HG03432 (cell line): ENCODE results near the gene MAP1LC3C.
A peak's percentile ranks its signal among the peaks of the same experiment; 100 is the strongest.

Source experiments
- ATAC-seq: cut with Tn5 transposase; IDR thresholded peaks from one replicate; pipeline ENCODE4 v1.9.1; 2021; ENCODE audit warnings: mild to moderate bottlenecking, moderate library complexity; ENCODE audit not compliant: unreplicated experiment

Gene MAP1LC3C

DNA sequence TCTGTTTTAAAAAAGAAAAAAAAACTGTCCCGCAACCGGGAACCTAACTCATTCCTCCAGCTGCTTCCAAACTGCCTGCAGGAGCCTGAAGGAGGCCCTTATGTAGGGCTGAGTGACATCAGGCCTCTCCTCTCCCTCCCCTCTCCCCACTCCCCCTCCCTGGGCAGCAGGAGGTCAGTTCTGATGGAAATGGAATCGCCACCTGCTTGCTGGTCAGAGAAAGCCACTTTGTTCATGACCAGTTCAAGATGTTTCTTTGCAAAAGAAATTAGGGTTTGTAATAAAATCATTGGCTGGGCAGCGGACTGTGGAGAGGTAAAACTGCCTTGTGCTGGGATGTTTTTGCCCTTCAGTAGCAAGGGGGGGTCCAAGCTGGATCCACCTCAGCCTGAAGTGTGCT lies at the start of gene MAP1LC3C:
MAP1LC3C (minus strand) TSS at position 73 of the 400 bp plus-strand sequence. CDS start 90 bp downstream, outside the sequence.
- no peak for ATAC-seq

DNA sequence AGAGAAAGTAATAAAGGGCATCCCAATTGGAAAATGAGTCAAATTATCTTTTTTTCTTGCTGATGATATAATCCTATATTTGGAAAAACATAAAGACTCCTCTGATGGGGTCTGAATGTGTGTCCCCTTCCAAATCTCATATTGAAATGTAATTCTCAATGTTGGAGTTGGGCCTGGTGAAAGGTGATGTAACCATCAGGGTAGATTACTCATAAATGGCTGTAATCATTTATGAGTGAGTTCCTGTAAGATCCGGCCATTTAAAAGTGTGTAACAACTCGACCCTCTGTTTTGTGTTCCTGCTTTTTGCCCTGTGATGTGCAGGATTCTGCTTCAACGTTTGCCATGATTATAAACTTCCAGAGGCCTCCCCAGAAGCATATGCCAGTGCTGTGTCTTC lies 44.3 kb upstream of the MAP1LC3C start:
- no peak for ATAC-seq

DNA sequence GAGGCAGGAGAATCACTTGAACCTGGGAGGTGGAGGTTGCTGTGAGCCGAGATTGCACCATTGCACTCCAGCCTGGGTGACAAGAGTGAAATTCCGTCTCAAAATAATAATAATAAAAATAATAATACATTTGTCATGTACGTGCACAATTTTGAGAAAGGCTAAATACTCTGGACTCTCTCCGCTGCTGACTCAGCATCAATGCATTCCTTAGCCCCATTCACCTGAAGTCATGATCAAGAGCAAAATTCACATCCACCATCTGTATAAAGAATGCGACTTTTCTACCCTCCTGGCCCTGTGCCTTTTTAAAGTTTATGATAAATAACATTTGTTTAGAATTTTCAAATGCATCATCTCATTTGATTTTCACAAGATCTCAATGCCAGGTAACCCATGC lies 35.5 kb upstream of the MAP1LC3C start:
- no peak for ATAC-seq

DNA sequence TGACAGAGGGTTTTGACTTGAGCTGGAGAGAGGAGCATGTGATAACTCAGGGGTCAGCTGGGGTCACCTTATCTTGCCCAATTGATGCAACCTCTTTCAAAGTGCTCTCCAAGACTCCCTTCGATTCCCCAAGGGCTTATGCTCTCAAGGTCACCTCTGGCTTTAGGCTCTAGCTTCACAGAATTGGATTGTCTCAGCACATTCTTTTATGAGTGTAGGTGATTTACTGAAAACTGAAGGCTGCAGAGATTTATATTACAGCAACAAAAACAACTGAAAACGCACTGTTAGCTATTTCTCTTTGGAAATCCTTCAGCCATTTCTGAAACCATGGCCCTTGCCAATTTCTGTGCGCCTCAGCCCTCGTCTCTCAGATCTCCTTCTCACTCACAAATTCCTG lies 34.5 kb upstream of the MAP1LC3C start:
- no peak for ATAC-seq

DNA sequence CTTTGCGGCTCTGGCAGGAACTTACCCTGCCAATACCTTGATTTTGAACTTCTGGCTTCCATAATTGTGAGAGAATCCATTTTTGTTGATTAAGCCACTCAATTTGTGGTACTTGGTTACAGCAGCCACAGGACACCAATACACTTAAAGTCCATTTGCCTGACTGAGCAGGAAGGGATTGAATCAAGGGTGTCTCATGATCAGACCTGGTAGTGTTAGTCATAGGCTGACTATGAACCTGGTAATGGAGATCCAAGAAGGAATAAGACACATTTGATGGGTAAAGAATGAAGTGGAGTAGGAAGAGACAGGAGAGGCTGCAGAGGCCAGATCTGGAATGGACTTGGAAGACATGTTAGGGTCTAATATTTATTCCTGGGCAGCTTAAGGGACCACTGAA lies 31.2 kb upstream of the MAP1LC3C start:
- no peak for ATAC-seq

DNA sequence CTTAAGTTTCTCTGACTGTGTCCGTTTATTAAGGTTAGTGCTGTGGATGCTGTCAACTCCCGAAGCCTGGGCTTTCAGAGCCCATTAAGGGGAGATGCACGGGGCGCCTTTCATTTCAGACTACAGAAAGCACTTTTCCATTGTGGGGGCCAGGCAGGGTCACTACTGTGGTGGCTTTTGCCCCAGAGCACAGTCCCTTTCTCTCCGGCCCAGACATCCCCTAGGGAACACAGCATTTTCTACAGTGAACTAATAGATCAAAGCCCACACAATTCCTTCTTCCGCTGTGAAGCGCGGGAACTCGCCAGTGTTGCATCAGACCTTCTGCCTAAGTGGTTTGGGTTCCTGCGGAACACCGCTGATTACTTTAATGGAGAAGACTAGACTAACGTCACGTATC lies 26.8 kb upstream of the MAP1LC3C start:
- no peak for ATAC-seq

DNA sequence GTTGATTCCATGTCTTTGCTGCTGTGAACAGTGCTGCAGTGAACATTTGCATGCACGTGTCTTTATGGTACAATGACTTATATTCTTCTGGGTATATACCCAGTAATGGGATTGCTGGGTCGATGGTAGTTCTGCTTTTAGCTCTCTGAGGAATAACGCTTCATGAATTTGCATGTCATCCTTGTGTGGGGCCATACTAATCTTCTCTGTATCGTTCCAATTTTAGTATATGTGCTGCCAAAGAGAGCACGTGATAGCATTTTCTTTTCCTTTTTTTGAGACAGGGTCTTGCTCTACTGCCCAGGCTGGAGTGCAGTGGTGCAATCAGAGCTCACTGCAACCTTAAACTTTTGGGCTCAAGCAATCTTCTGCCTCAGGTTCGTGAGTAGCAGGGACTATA lies 24.9 kb upstream of the MAP1LC3C start:
- ATAC-seq = no peak

DNA sequence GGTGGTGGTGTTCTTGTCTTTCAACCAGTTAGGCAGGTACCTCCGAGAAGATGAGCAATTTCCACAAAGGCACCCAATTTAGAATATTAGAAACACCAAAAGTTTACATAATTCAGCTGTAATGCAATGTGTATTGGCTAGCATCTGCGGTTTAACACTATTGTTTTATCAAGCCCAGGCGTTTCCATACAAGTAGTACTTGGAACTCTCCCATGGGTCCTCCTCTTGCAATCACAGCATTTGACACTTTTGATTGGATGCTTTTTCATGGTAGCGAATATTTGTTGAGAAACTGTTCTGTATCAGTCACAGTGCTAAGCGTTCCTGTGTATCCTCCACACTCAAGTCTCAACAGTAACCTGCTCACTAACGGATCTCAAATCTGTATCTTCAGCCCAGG lies 20.1 kb upstream of the MAP1LC3C start:
- ATAC-seq = no peak

DNA sequence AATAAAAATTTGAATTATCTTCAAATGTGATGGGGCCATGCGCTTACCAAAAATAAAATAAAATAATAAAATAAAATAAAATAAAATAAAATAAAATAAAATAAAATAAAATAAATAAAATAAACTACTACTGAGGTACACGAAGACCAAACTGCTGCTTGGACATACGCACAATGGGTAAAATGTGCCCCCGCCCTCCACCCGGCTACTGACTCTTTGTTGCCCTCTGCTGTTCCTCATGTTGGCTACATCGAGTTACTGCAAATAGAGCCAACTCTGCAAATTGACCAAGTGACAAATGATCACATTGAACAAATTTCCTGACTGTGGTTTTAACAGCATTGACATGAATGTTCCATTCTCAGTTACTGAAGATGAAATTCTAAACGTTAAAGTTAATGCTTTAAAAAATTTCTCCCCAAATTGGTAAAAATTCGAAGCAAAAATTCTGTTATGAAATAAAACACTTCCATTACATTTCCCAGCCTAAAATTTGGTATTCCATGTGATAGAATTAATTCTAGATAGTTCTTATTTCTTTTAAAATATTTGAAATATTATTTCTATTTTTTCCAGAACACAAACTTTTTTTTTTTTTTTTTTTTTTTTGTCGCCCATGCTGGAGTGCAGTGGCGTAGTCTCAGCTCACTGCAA lies 18.8 kb upstream of the MAP1LC3C start:
- ATAC-seq = peak; percentile 86

DNA sequence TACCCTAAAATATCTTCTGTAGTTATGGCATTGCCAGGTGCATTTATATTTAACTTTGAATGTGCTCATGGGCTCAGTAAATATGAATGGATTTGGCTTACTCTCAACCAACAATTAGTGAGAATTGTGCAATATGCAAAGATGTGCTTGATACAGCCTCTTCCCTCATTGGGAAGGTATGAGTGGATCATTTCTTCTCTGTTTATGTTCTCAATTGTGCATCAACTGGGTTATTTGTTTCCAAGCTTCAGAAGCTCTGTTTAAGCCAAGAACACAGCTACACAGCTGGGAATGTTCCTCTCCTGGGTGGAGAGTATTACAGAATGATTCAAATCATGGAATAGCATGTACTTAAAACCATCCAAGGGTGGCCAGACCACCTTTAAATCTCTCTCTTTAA lies 17.6 kb upstream of the MAP1LC3C start:
- no peak for ATAC-seq

DNA sequence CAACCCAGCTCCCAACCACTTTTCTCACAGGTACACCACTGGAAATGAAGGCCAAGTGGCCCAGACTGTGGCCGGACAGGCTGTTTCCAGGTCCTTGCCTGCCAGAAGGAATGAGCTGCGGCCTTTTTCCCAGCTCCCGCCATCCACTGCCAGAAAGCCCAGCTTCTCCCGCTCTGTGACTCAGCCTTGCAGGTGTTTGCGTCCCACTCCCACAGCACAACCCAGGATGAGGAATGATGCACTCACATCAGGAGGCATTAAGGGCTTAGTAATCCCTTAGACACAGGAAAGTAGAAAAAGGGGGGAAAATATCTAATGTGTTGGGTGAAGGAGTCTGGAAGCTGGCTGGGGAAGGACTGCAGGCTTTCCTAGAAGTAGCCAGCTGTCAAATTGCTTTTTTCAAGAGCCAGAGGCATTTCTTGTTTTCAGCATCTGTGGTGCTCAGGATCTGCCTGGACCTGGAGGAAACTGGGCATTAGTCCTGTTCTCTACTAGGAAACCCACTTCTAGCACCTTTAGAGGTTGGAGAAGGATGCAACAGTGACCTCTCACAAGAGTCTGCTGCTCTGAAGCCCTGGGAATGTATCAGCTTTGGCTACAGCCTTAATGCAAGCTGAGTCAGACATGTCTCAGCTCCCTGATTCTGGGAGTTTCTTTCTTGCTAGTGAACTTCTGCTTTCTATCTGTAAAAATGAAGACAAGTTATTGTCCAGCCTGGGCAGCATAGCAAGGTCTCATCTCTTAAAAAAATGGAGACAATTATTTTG lies 13.2 kb upstream of the MAP1LC3C start:
- no peak for ATAC-seq

DNA sequence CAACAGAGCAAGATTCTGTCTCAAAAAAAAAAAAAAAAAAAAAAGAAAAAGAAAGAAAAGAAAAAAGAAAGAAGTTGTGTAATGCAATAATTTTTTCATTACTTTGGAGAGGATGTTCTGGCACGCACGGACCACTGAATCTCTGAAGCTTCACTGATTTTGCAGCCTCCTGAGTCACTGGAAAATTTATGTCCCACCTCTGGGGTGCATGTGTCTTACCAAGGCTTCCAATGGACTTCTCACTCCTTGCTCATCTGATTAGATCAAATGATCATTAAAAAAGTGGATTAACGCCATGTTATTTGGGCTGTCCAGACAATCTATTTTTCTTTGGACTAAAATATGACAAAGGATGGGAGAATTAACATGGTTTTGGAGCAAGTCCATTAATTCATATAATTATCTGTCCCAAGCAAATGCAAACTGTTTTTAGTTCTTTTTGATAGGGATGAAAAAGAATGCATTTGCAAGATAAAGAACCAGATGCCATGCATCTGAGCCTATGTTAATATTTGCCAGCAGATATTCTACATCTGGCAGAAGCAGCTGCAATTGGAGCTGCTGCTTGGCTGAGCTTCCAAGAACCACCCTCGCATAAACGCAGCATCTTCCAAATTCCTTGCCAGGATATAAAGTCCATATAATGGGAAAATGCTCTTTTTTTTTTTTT lies 10.1 kb upstream of the MAP1LC3C start:
- no peak for ATAC-seq

DNA sequence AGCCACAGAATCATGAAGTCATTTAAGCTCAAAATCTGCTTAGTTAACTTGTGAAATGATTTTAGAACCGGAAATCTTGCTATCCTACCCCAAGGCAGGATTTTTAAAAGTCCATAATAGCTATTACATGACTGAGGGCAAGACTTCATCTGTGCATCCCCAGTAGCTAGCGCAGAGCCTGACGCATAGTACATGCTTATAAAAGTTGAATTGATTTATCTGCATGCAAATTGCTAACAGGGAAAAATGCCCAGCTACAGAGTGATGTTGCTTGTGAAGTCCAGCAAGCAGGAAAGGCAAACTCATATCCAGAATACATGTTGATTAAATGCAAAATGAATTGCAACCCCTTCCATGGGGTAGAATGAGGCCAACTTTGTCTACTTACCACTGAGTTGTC lies 8.1 kb upstream of the MAP1LC3C start:
- ATAC-seq = no peak

DNA sequence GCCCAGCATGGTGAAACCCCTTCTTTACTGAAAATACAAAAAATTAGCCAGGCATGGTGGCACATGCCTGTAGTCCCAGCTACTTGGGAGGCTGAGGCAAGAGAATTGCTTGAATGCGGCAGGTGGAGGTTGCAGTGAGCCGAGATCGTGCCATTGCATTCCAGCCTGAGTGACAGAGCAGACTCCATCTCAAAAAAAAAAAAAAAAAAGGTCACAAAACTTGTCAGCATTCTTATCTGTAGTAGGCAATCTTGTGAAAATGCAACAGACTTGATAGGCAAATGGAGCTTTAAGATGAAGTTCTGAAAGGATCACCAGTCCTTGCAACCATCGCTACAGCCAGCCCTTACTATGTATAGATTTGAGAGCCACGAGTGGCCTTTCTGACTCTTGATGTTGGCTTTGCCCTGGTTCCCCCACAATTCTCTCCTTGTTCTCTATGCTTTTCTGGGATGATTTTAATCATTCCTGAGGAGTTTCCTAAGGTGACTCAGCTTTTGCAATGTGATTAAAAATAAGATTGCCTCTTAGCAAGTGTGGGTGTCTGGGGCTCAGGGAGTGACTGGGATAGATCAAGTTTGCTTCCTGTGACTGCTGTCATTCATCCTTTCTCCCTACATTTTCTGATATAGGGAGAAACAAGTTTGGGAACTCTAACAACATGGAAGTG lies 7.1 kb upstream of the MAP1LC3C start:
- no peak for ATAC-seq

DNA sequence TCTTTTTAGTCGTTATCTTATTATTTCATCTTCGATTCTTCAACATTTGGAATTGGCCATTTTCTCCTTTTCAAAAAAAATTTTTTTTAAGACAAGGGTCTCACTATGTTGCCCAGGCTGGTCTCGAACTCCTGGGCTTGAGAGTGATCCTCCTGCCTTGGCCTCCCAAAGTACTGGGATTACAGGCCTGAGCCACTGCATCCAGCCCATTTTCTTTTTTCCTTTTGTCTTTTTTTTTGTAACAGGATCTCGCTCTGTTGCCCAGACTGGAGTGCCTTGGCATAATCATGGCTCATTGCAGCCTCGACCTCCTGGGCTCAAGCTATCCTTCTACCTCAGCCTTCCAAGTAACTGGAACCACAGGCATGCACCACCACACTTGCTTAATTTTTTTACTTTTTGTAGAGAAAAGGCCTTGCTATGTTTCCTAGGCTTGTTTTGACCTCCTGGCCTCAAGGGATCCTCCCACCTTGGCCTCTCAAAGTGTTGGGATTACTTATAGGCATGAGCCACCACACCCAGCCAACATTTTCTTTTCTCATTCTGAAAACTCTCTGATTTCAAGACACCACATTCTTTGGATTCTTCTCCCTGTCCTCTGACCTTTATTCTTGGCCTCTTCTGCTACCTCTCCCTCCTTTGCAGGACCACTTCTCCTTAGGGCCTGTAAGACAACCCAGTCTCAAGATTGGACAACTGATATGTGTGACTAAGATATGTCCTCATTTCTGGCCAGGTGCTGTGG lies 6.0 kb upstream of the MAP1LC3C start:
- no peak for ATAC-seq

DNA sequence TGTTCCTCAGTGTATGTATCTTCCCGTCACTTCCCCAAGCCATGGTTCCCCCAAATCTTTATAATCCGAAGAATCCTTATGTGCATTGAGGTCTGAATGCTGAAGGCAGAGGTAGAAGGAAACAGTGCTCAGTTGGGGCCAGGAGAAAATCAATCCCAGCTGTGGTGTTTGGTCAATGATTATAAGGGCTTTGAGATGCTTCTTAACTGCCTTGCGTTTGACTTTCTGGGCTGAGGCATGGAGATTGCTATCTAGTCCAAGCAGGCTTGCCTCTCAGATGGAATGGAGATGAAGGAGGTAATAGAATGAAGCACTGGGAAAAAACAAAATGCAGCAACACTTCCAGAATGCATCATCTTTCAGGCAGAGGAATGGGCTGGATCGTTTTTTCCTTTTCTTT lies 3.6 kb upstream of the MAP1LC3C start:
- no peak for ATAC-seq

DNA sequence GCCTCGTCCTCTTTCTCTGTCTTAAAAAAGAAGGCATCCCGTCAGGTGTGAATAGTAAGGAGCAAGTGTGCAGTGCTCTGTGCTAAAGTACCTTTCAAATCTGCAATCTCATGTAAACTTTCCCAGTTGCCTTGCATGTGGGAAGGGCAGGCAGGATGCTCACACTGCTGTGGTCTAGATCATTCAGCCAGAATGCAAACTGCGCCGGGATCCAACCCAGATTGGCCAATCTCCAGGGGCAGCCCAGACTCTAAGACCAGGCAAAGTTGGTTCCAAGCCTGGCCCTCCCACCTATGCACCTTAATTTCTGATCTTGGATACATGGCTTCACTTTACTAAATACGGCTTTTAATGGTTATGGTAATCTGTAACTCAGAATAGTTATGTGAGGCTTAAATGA lies 3.2 kb upstream of the MAP1LC3C start:
- ATAC-seq = no peak

DNA sequence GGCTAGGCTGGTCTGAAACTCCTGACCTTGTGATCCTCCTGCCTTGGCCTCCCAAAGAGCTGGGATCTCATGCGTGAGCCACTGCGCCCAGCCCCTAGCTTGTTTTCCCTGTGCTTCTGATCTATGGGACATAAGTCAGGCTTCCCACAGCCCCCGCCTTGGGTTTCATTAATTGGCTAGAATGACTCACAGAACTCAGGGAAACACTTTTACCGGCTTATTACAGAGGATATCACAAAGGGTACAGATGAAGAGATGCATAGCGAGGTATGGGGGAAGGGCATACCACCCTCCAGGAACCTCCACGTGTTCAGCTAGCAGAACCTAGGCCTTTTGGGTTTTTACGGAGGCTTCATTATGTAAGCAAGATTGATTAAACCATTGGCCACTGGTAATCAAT lies 1.5 kb upstream of the MAP1LC3C start:
- ATAC-seq = no peak

DNA sequence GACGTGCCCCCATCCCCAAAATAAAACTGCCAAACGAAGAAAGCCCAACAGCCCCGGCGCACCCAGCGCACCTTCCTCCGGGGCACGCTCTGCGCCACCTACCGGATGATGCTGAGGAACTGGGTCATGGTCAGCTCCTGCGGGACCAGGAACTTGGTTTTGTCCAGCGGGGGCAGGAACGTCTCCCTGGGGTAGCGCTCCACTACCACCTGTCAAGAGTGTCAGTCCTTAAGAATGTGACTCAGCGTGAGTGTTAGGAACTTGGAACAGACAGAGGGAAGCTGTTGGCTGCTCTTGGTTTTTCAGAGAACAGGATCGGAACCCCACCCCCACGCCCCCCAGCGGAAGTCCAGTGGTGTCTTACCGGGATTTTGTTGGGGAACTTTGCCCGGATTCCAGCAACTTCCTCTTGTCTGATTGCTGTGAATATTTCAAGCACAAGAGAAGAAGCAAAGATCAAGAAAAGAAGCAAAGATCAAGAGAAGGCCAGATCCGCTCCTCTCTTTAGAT lies 431 bp downstream of the MAP1LC3C start:
- ATAC-seq = peak; percentile 82

DNA sequence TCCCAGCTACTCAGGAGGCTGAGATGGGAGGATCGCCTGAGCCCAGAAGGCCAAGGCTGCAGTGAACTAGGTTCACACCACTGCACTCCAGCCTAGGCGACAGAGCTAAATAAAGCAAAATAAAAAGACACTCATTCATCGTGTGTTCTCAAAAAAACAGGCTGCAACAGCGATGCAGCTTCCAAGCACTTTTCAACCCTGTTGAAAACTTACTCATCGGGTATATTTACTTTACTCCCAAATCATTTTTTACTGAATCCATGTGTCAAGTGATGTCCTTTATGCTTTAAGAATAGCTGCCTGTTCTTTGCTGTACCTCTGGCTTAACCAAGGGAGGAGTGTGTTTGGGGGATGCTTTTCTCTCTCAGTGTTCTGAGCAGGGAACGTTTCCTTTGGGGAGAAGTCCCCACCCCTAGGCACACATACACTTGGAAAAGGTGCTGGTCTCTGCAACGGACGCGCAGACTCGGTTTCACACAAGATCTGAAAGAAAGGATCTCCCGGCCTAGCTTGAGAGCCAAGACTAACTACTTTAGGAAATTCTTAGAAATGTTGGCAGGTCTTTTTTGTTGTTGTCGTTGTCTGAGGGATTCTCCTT lies 1.4 kb downstream of the MAP1LC3C start:
- ATAC-seq = no peak
